A673 (cell line): ENCODE results near the gene SNRNP70. TPM values are rescaled to one million over a fixed set of nuclear protein-coding genes. Genes with fewer than 3 reads are reported as not detected.

Experiments
- BruUV-seq: library from RNA; stranded (reverse); fragments of 400-500 nt; replicated peaks from 2 replicates; lab custom pipeline; 2021; lab: Mats Ljungman, UMichigan
- CTCF ChIA-PET: fragments of 300-600 bp; sonication (Branson Sonifier 250); formaldehyde crosslinking; loops from one replicate; lab custom pipeline; 2022; ENCODE audit warnings: antibody characterized with exemption; lab: Charles Lee
- POLR2A ChIA-PET: fragments of 300-600 bp; sonication (Branson Sonifier 250); formaldehyde crosslinking; loops from one replicate; lab custom pipeline; 2022; ENCODE audit warnings: antibody characterized with exemption; ENCODE audit not compliant: low non-redundant PET; lab: Charles Lee
- DNase-seq: peaks from one replicate; pipeline ENCODE4 v3.0.0-alpha.2; 2015; ENCODE audit warnings: low spot score
- H3K27ac ChIP-seq: fragments of 200-600 bp; sonication (generic); 2 replicates; pipeline ENCODE4 v1.5.1; 2016; ENCODE audit warnings: mixed run types, low read depth, mild to moderate bottlenecking, mixed read lengths, antibody characterized with exemption, low read length; ENCODE audit not compliant: poor library complexity, severe bottlenecking
- H3K27me3 ChIP-seq: fragments of 200-600 bp; sonication (generic); replicated peaks from 2 replicates; pipeline ENCODE4 v1.6.1; 2017; ENCODE audit warnings: mixed run types, low read depth, mild to moderate bottlenecking, mixed read lengths, antibody characterized with exemption, low read length; ENCODE audit not compliant: insufficient read depth, poor library complexity
- H3K36me3 ChIP-seq: fragments of 200-600 bp; sonication (generic); 2 replicates; pipeline ENCODE4 v1.6.1; 2016; ENCODE audit warnings: mixed run types, mild to moderate bottlenecking, mixed read lengths, antibody characterized with exemption, low read length; ENCODE audit not compliant: insufficient read depth, poor library complexity, severe bottlenecking
- H3K4me1 ChIP-seq: fragments of 200-600 bp; sonication (generic); 2 replicates; pipeline ENCODE4 v1.6.1; 2017; ENCODE audit warnings: mixed run types, mild to moderate bottlenecking, mixed read lengths, antibody characterized with exemption, low read length; ENCODE audit not compliant: insufficient read depth, poor library complexity, severe bottlenecking
- H3K4me3 ChIP-seq: fragments of 200-600 bp; sonication (generic); 2 replicates; pipeline ENCODE4 v1.5.1; 2016; ENCODE audit warnings: low read depth, mixed run types, mild to moderate bottlenecking, mixed read lengths, low read length; ENCODE audit not compliant: poor library complexity, severe bottlenecking
- H3K9me3 ChIP-seq: fragments of 200-600 bp; sonication (generic); 2 replicates; pipeline ENCODE4 v1.6.1; 2016; ENCODE audit warnings: mixed run types, low read depth, mild to moderate bottlenecking, mixed read lengths, antibody characterized with exemption, low read length; ENCODE audit not compliant: poor library complexity, severe bottlenecking
- CTCF ChIP-seq: fragments of 300-800, 200-600 bp; sonication (generic); conservative IDR thresholded peaks from 2 replicates; pipeline ENCODE4 v1.5.1; 2017; ENCODE audit warnings: low read depth, mild to moderate bottlenecking, antibody characterized with exemption, low read length, moderate library complexity, mixed read lengths
- EZH2 ChIP-seq: fragments of 200-600 bp; sonication (generic); IDR thresholded peaks from 2 replicates; pipeline ENCODE4 v1.6.1; 2017; ENCODE audit warnings: borderline replicate concordance, low read depth, mild to moderate bottlenecking, mixed read lengths, antibody characterized with exemption, low read length; ENCODE audit not compliant: poor library complexity, severe bottlenecking
- intact Hi-C: fragments of 100-400 bp; cut with micrococcal nuclease; formaldehyde crosslinking; loops from one replicate; pipeline ENCODE4 v1.10.0; 2022; ENCODE audit not compliant: unreplicated experiment
- total RNA-seq: library from RNA; stranded (reverse); gene quantifications from 2 replicates; pipeline ENCODE4 v1.2.3, GENCODE V29; 2021

The SNRNP70 gene
- total RNA-seq, 1 experiment from 2014 or later = 295 TPM

GRCh38 chr19:49130325-49130724 lies 45.1 kb downstream of the SNRNP70 start:
- H3K4me3 ChIP-seq = no peak overlapping the region
- peaks cover 21% of the 10 kb centered on the region for H3K4me1 ChIP-seq
- no peaks in the 10 kb centered on the region for H3K9me3 ChIP-seq
- no peak for DNase-seq
- TF ChIP-seq EZH2 (no peak), CTCF (no peak)
- H3K36me3 ChIP-seq = peaks cover 26% of the 10 kb centered on the region
- ChIA-PET CTCF (no interaction called here), POLR2A (no interaction called here)
- H3K27me3 ChIP-seq = no peaks in the 10 kb centered on the region
- intact Hi-C loops = no loop called here
- no peak overlapping the region for H3K27ac ChIP-seq
- BruUV-seq = no TSS peak

GRCh38 chr19:49132974-49133609 lies 47.8 kb downstream of the SNRNP70 start:
- no peak for DNase-seq
- H3K4me3 ChIP-seq = no peak overlapping the region
- POLR2A ChIA-PET = no interaction called here

GRCh38 chr19:49133621-49134454 lies 48.6 kb downstream of the SNRNP70 start:
- peaks cover 11% of the 10 kb centered on the region for H3K4me1 ChIP-seq
- no peak overlapping the region for H3K4me3 ChIP-seq
- no peak for TF ChIP-seq CTCF
- no peak for TF ChIP-seq EZH2
- intact Hi-C loops = no loop called here
- no peak overlapping the region for H3K27ac ChIP-seq
- no TSS peak for BruUV-seq
- ChIA-PET CTCF (no interaction called here), POLR2A (no interaction called here)
- peaks cover 32% of the 10 kb centered on the region for H3K36me3 ChIP-seq
- DNase-seq = no peak
- no peaks in the 10 kb centered on the region for H3K27me3 ChIP-seq
- no peaks in the 10 kb centered on the region for H3K9me3 ChIP-seq

More at GRCh38 chr19:49132974-49133609, 47.8 kb downstream of the SNRNP70 start:
- CTCF ChIA-PET = no interaction called here
- Histone ChIP-seq H3K27ac (no peak overlapping the region), H3K36me3 (peaks cover 32% of the 10 kb centered on the region), H3K27me3 (no peaks in the 10 kb centered on the region), H3K4me1 (peaks cover 15% of the 10 kb centered on the region), H3K9me3 (no peaks in the 10 kb centered on the region)
- intact Hi-C loops = no loop called here
- no TSS peak for BruUV-seq
- TF ChIP-seq CTCF (no peak), EZH2 (no peak)
